Activated B cell treated with CpG ODN at 0.5 μM for 24 hours (primary cell): ENCODE data around the gene ATMIN. TPM values are rescaled to one million over a fixed set of nuclear protein-coding genes. Genes with fewer than 3 reads are reported as not detected.

ENCODE experiments used
- ATAC-seq: fragments of 200-7000 bp; cut with Tn5 transposase; one replicate; pipeline ENCODE4 v1.10.0; 2021; ENCODE audit warnings: low read depth, mild to moderate bottlenecking, moderate library complexity
- CTCF ChIA-PET: fragments of 350-600 bp; sonication (Branson Sonifier 250); formaldehyde crosslinking; loops from one replicate; lab custom pipeline; 2021; ENCODE audit warnings: antibody characterized with exemption; lab: Charles Lee
- POLR2A ChIA-PET: fragments of 350-600 bp; sonication (Branson Sonifier 250); formaldehyde crosslinking; loops from one replicate; lab custom pipeline; 2021; ENCODE audit warnings: antibody characterized with exemption; lab: Charles Lee
- DNase-seq: peaks from one replicate; pipeline ENCODE4 v3.0.0; 2022
- H3K27ac Mint-ChIP-seq: one replicate; pipeline ENCODE4 v1.8.0; 2020; ENCODE audit warnings: mixed read lengths
- H3K27me3 Mint-ChIP-seq: one replicate; pipeline ENCODE4 v1.8.0; 2021; ENCODE audit warnings: mixed read lengths
- H3K36me3 Mint-ChIP-seq: one replicate; pipeline ENCODE4 v1.8.0; 2021; ENCODE audit warnings: low read depth, mixed read lengths
- H3K4me1 Mint-ChIP-seq: one replicate; pipeline ENCODE4 v1.8.0; 2021; ENCODE audit warnings: mixed read lengths
- H3K4me3 Mint-ChIP-seq: one replicate; pipeline ENCODE4 v1.8.0; 2020; ENCODE audit warnings: mild to moderate bottlenecking, mixed read lengths
- H3K9me3 Mint-ChIP-seq: one replicate; pipeline ENCODE4 v1.8.0; 2020; ENCODE audit warnings: mixed read lengths
- CTCF ChIP-seq: fragments of 200-600 bp; IDR thresholded peaks from one replicate; pipeline ENCODE4 v1.8.0; 2022; ENCODE audit warnings: antibody characterized with exemption, mild to moderate bottlenecking
- intact Hi-C: fragments of 100-400 bp; cut with micrococcal nuclease; formaldehyde crosslinking; loops from one replicate; pipeline ENCODE4 v1.15.1; 2024
- total RNA-seq: library from RNA; stranded (reverse); gene quantifications from 2 replicates; pipeline ENCODE4 v1.2.3, GENCODE V29; 2022

ATMIN gene
- total RNA-seq, 1 donor from 2014 or later: 31.0 TPM

GRCh38 chr16:81006813-81007695, 28.6 kb upstream of the ATMIN start, which contains the start of the genes CENPN and CMC2:
Gene CENPN, plus strand, starts transcription at chr16:81007214. Its CDS starts 4,726 bp downstream, at chr16:81011940.
Gene CMC2, minus strand, starts transcription at chr16:81006885. Its CDS starts 9,491 bp downstream, at chr16:80997394.
- CTCF ChIA-PET: interaction anchor here (6.1 kb wide), 1 partner anchor 28 kb away, joined by 51 read pairs; the partner anchor contains the start of gene ATMIN
- peak within 1 kb of the TSS; percentile 100 for H3K27ac Mint-ChIP-seq

DNA sequence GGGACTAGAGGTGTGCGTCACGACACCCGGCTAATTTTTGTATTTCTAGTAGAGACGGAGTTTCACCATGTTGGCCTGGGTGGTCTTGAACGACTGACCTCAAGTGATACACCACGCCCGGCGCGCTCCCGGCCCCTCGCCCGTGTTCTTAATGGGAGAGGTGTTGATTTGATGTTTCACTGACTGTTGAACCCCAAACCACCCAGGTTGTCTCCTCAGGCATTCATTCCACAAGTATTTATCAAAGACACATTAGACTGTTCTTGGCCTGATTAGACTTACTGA, 27.2 kb upstream of the ATMIN start:
- Mint-ChIP-seq H3K27ac (peak overlapping the region; percentile 100), H3K9me3 (no peaks in the 10 kb centered on the region), H3K36me3 (peaks cover 18% of the 10 kb centered on the region), H3K4me3 (peak overlapping the region; percentile 94), H3K27me3 (no peaks in the 10 kb centered on the region), H3K4me1 (peaks cover 36% of the 10 kb centered on the region)
- ChIA-PET POLR2A (no interaction called here), CTCF (interaction anchor here (1.4 kb wide), 1 partner anchor 28 kb away, joined by 4 read pairs; the partner anchor contains the start of gene ATMIN)
- ATAC-seq: no peak
- intact Hi-C loops: loop anchor here (5.0 to 10.0 kb wide), 4 partner anchors 204 to 856 kb away; partner anchors contain the start of gene CDYL2
- DNase-seq: no peak
- TF ChIP-seq CTCF: no peak

More at GRCh38 chr16:81006813-81007695, 28.6 kb upstream of the ATMIN start, which contains the start of the genes CENPN and CMC2:
- no peaks in the 10 kb centered on the region for H3K9me3 Mint-ChIP-seq
- peaks cover 13% of the 10 kb centered on the region for H3K36me3 Mint-ChIP-seq
- DNase-seq (peak; percentile 98), ATAC-seq (peak; percentile 84)
- peak within 1 kb of the TSS; percentile 94 for H3K4me3 Mint-ChIP-seq
- no peaks in the 10 kb centered on the region for H3K27me3 Mint-ChIP-seq
- intact Hi-C loops: loop anchor here (1.0 to 10.0 kb wide), 12 partner anchors 10 to 1163 kb away; partner anchors contain the start of genes ATMIN, CDYL2, DYNLRB2 and GAN
- no peak for TF ChIP-seq CTCF
- POLR2A ChIA-PET: interaction anchor here (0.5 to 2.7 kb wide), 6 partner anchors 10 to 737 kb away, joined by 3 to 24 read pairs (median 6); partner anchors contain the start of genes ATMIN, C16orf46 and GAN
- H3K4me1 Mint-ChIP-seq: peaks cover 42% of the 10 kb centered on the region

DNA sequence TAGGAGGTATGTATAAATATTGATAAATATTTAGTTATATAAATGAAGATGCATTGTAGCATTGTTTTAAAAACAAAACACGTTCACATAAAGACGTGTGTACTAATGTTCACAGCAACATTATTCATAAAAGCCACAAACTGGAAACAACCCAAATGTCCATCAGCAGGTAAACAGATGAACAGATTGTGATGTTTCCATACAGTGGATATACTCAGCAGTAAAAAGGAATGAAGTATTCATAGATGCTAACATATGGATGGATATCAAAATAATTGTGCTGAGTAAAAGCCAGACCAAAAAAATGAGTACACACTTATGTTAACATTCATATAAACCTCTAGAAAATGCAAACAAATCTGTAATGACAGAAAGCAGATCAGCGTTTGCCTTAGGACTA, 22.7 kb upstream of the ATMIN start:
- Mint-ChIP-seq H3K4me3 (no peak overlapping the region), H3K4me1 (peaks cover 6% of the 10 kb centered on the region), H3K36me3 (peaks cover 25% of the 10 kb centered on the region), H3K27me3 (no peaks in the 10 kb centered on the region), H3K27ac (no peak overlapping the region), H3K9me3 (no peaks in the 10 kb centered on the region)
- TF ChIP-seq CTCF: no peak
- DNase-seq: no peak
- ChIA-PET CTCF (no interaction called here), POLR2A (no interaction called here)
- intact Hi-C loops: no loop called here
- no peak for ATAC-seq

- H3K9me3 Mint-ChIP-seq: no peaks in the 10 kb centered on the region
- ChIA-PET POLR2A (no interaction called here), CTCF (no interaction called here)
- no peak overlapping the region for H3K4me3 Mint-ChIP-seq
- peaks cover 32% of the 10 kb centered on the region for H3K36me3 Mint-ChIP-seq
- H3K4me1 Mint-ChIP-seq: no peaks in the 10 kb centered on the region
- intact Hi-C loops: no loop called here
- TF ChIP-seq CTCF: no peak
- ATAC-seq: no peak
- no peak for DNase-seq
- H3K27me3 Mint-ChIP-seq: no peaks in the 10 kb centered on the region
- no peak overlapping the region for H3K27ac Mint-ChIP-seq
These were observed 21.0 kb upstream of the ATMIN start for GRCh38 chr16:81014672-81015071.

- Mint-ChIP-seq H3K4me3 (no peak overlapping the region), H3K27ac (no peak overlapping the region), H3K27me3 (no peaks in the 10 kb centered on the region), H3K36me3 (peaks cover 44% of the 10 kb centered on the region), H3K9me3 (no peaks in the 10 kb centered on the region), H3K4me1 (no peaks in the 10 kb centered on the region)
- TF ChIP-seq CTCF: no peak
- intact Hi-C loops: no loop called here
- POLR2A ChIA-PET: no interaction called here
- ATAC-seq (no peak), DNase-seq (no peak)
- CTCF ChIA-PET: interaction anchor here (0.8 to 1.4 kb wide), 3 partner anchors 14 to 17 kb away, joined by 3 to 5 read pairs (median 4); partner anchors contain the start of gene ATMIN
These were observed 17.1 kb upstream of the ATMIN start for GRCh38 chr16:81018496-81018895.
